Astrocyte (in vitro differentiated cells and primary cell): Measurements from ENCODE around the gene SCNN1G. TPM values are rescaled to one million over a fixed set of nuclear protein-coding genes. Genes with fewer than 3 reads are reported as not detected.

Source experiments
- DNase-seq: peaks from one replicate; pipeline ENCODE4 v3.0.0-alpha.2; 2010; ENCODE audit warnings: low read depth
- FAIRE-seq: peaks from 2 replicates; lab custom pipeline; 2011; peaks lifted over from hg19 to GRCh38; lab: Jason Lieb, UNC
- H2AFZ ChIP-seq: 2 replicates; pipeline ENCODE4 v1.6.0; 2012; ENCODE audit warnings: low read depth, low read length, inconsistent platforms
- H3K27ac ChIP-seq: 2 replicates; pipeline ENCODE4 v1.5.1; 2011; ENCODE audit warnings: low read depth, low read length, inconsistent platforms
- H3K27me3 ChIP-seq: 2 replicates; pipeline ENCODE4 v1.6.0; 2011; ENCODE audit warnings: low read length, inconsistent platforms; ENCODE audit not compliant: insufficient read depth
- H3K36me3 ChIP-seq: 2 replicates; pipeline ENCODE4 v1.5.1; 2011; ENCODE audit warnings: low read length, inconsistent platforms; ENCODE audit not compliant: insufficient read depth
- H3K4me1 ChIP-seq: 2 replicates; pipeline ENCODE4 v1.5.1; 2011; ENCODE audit warnings: low read length, inconsistent platforms; ENCODE audit not compliant: insufficient read depth
- H3K4me2 ChIP-seq: 2 replicates; pipeline ENCODE4 v1.6.0; 2012; ENCODE audit warnings: low read length, inconsistent platforms
- H3K4me3 ChIP-seq: 2 replicates; pipeline ENCODE4 v1.5.1; 2011; ENCODE audit warnings: low read depth, mild to moderate bottlenecking, low read length, inconsistent platforms; ENCODE audit not compliant: insufficient read depth
- H3K79me2 ChIP-seq: 2 replicates; pipeline ENCODE4 v1.6.0; 2012; ENCODE audit warnings: mild to moderate bottlenecking, low read length, inconsistent platforms; ENCODE audit not compliant: insufficient read depth
- H3K9ac ChIP-seq: 2 replicates; pipeline ENCODE4 v1.6.0; 2012; ENCODE audit warnings: mild to moderate bottlenecking, low read length, inconsistent platforms
- H3K9me3 ChIP-seq: 2 replicates; pipeline ENCODE4 v1.5.1; 2012; ENCODE audit warnings: low read depth, mild to moderate bottlenecking, low read length, inconsistent platforms; ENCODE audit not compliant: insufficient read depth
- H4K20me1 ChIP-seq: 2 replicates; pipeline ENCODE4 v1.6.0; 2012; ENCODE audit warnings: low read length, inconsistent platforms; ENCODE audit not compliant: insufficient read depth
- H3K27ac Mint-ChIP-seq: one replicate; pipeline ENCODE4 v1.8.0; 2021; ENCODE audit warnings: mild to moderate bottlenecking, mixed read lengths; ENCODE audit not compliant: unreplicated experiment
- H3K27me3 Mint-ChIP-seq: one replicate; pipeline ENCODE4 v1.8.0; 2021; ENCODE audit warnings: low read depth, mixed read lengths; ENCODE audit not compliant: unreplicated experiment
- H3K36me3 Mint-ChIP-seq: one replicate; pipeline ENCODE4 v1.8.0; 2021; ENCODE audit warnings: low read depth, mixed read lengths; ENCODE audit not compliant: unreplicated experiment
- H3K4me1 Mint-ChIP-seq: one replicate; pipeline ENCODE4 v1.8.0; 2021; ENCODE audit warnings: low read depth, mixed read lengths; ENCODE audit not compliant: unreplicated experiment
- H3K4me3 Mint-ChIP-seq: one replicate; pipeline ENCODE4 v1.8.0; 2021; ENCODE audit warnings: mild to moderate bottlenecking, moderate library complexity, mixed read lengths; ENCODE audit not compliant: unreplicated experiment
- H3K9me3 Mint-ChIP-seq: one replicate; pipeline ENCODE4 v1.8.0; 2021; ENCODE audit warnings: mild to moderate bottlenecking, mixed read lengths; ENCODE audit not compliant: unreplicated experiment
- CTCF ChIP-seq: IDR thresholded peaks from 2 replicates; pipeline ENCODE4 v1.5.1; 2011; ENCODE audit warnings: low read depth, mild to moderate bottlenecking, inconsistent platforms, low read length, moderate library complexity; ENCODE audit not compliant: insufficient read depth
- EZH2 ChIP-seq: IDR thresholded peaks from 2 replicates; pipeline ENCODE4 v1.6.1; 2012; ENCODE audit warnings: mild to moderate bottlenecking, low read length, inconsistent platforms; ENCODE audit not compliant: insufficient read depth
- total RNA-seq: library from RNA; stranded (reverse); gene quantifications from 2 replicates; pipeline ENCODE4 v1.2.1, GENCODE V29; 2021

Gene SCNN1G
- total RNA-seq, 1 donor from 2014 or later, result not detected

- H3K9me3 Mint-ChIP-seq, result no peaks in the 10 kb centered on the region
These were observed 4.8 kb downstream of the SCNN1G start for GRCh38 chr16:23187341-23187740.

GRCh38 chr16:23188911-23189310 lies 6.4 kb downstream of the SCNN1G start:
- Histone ChIP-seq H3K4me2 (no peak overlapping the region), H3K4me1 (no peaks in the 10 kb centered on the region), H3K79me2 (no peaks in the 10 kb centered on the region), H3K9me3 (no peaks in the 10 kb centered on the region), H2AFZ (no peak overlapping the region), H3K4me3 (no peak overlapping the region), H3K27ac (no peak overlapping the region), H3K27me3 (peaks cover 19% of the 10 kb centered on the region), H3K9ac (no peak overlapping the region), H3K36me3 (no peaks in the 10 kb centered on the region), H4K20me1 (no peaks in the 10 kb centered on the region)
- Mint-ChIP-seq H3K27ac (no peak overlapping the region), H3K9me3 (no peaks in the 10 kb centered on the region), H3K4me3 (no peak overlapping the region), H3K4me1 (no peaks in the 10 kb centered on the region), H3K36me3 (peaks cover 2% of the 10 kb centered on the region), H3K27me3 (peaks cover 57% of the 10 kb centered on the region)
- FAIRE-seq (no peak), DNase-seq (no peak)
- TF ChIP-seq EZH2 (no peak), CTCF (no peak)

More at GRCh38 chr16:23187341-23187740, 4.8 kb downstream of the SCNN1G start:
- no peak overlapping the region for H2AFZ ChIP-seq
- no peaks in the 10 kb centered on the region for H3K36me3 Mint-ChIP-seq
- peaks cover 58% of the 10 kb centered on the region for H3K27me3 Mint-ChIP-seq
- H3K4me2 ChIP-seq, result no peak overlapping the region
- peaks cover 5% of the 10 kb centered on the region for H3K4me1 ChIP-seq
- no peak overlapping the region for H3K27ac Mint-ChIP-seq
- DNase-seq (no peak), FAIRE-seq (no peak)
- H3K4me3 ChIP-seq, result no peak overlapping the region
- no peaks in the 10 kb centered on the region for H3K4me1 Mint-ChIP-seq
- no peaks in the 10 kb centered on the region for H3K9me3 ChIP-seq
- H3K4me3 Mint-ChIP-seq, result no peak overlapping the region
- H4K20me1 ChIP-seq, result no peaks in the 10 kb centered on the region
- no peak for TF ChIP-seq CTCF
- no peak for TF ChIP-seq EZH2
- H3K79me2 ChIP-seq, result no peaks in the 10 kb centered on the region
- H3K27me3 ChIP-seq, result peaks cover 30% of the 10 kb centered on the region
- no peak overlapping the region for H3K9ac ChIP-seq
- no peaks in the 10 kb centered on the region for H3K36me3 ChIP-seq
- H3K27ac ChIP-seq, result no peak overlapping the region

GRCh38 chr16:23194497-23195221 lies 12.1 kb downstream of the SCNN1G start:
- H3K36me3 Mint-ChIP-seq, result peaks cover 2% of the 10 kb centered on the region
- no peak overlapping the region for H3K4me2 ChIP-seq
- H3K27ac Mint-ChIP-seq, result no peak overlapping the region
- FAIRE-seq (no peak), DNase-seq (no peak)
- H3K9me3 ChIP-seq, result no peaks in the 10 kb centered on the region
- H3K9me3 Mint-ChIP-seq, result no peaks in the 10 kb centered on the region
- no peaks in the 10 kb centered on the region for H3K36me3 ChIP-seq
- no peak for TF ChIP-seq EZH2
- no peak for TF ChIP-seq CTCF
- H4K20me1 ChIP-seq, result no peaks in the 10 kb centered on the region
- H3K27me3 ChIP-seq, result peaks cover 7% of the 10 kb centered on the region
- no peak overlapping the region for H2AFZ ChIP-seq
- no peak overlapping the region for H3K9ac ChIP-seq
- no peak overlapping the region for H3K4me3 ChIP-seq
- H3K79me2 ChIP-seq, result no peaks in the 10 kb centered on the region
- no peaks in the 10 kb centered on the region for H3K4me1 ChIP-seq
- H3K27ac ChIP-seq, result no peak overlapping the region
- no peak overlapping the region for H3K4me3 Mint-ChIP-seq
- peaks cover 36% of the 10 kb centered on the region for H3K27me3 Mint-ChIP-seq
- H3K4me1 Mint-ChIP-seq, result peaks cover 5% of the 10 kb centered on the region
